SHP77 (cell line): Measurements from ENCODE around the gene TBCK.
A peak's percentile ranks its signal among the peaks of the same experiment; 100 is the strongest.
"Not testable (repeated sequence)": the region's sequence is repeated elsewhere in the genome, so short reads cannot be mapped to it uniquely, and the experiment has no call there.

Experiments
- DNase-seq, 2 experiments: peaks; one replicate each; lab custom pipeline; 2025; lab: John Stamatoyannopoulos, UW

TBCK gene

DNA sequence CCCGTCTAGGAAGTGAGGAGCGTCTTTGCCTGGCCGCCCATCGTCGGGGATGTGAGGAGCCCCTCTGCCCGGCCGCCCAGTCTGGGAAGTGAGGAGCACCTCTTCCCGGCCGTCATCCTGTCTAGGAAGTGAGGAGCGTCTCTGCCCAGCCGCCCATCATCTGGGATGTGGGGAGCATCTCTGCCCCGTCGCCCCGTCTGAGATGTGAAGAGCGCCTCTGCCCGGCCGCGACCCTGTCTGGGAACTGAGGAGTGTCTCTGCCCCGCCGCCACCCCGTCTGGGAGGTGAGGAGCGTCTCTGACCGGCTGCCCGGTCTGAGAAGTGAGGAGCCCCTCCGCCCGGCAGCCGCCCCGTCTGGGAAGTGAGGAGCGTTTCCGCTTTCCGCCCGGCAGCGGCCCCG lies 5.2 kb upstream of the TBCK start:
- not testable (repeated sequence) for DNase-seq

- DNase-seq: no peak
Observed at GRCh38 chr4:106320235-106320634, 4.2 kb upstream of the TBCK start.

- DNase-seq: no peak
Observed at GRCh38 chr4:106318511-106318910, 2.5 kb upstream of the TBCK start.

DNA sequence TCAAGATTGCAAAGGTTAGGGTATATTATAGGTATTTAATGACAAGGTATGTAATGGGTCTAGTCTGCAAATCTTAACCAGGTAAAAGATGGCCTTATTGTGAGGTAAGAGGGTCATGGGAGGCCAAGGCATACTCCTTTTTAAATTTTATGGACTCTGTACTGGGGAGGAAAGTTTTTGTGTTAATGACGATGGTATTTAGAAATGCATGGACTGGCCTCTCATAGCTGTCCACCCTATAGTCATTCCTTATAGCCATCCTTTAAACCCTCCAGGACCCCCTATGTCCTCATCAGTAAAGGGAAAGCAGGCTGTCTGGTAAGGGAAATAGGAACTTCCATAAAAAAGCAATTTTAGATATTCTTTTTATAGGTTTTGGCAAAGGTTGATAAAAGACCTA lies 1.8 kb upstream of the TBCK start:
- no peak for DNase-seq

DNA sequence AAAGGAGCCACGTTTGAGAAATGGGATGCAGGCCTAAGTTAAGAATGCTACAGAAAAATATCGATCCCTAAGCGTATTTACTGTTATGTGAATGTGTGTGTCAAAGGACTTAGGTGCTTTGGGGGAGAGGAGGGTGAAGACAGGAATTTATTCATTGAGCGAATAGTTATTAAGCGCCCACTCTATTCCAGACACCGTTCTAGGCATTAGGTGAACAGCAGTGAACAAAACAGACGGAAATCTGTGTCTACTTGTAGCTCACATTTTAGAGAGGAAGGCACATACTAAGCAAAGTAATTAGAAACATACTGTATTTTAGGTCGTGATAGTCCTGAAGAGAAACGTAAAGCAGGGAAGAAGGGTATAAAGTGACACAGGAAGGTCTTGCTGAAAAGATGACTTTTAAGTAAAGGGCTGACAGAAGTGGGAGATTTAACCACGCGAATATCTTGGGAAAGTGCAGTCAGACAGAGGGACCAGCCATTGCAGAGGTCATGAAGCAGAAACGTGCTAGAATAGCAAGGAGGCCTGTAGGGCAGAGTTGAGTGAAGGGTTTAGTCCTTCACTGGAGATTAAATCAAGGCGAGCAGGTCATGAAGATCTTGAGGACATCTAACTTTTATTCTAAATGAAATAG lies 882 bp upstream of the TBCK start:
- DNase-seq: no peak

GRCh38 chr4:106315476-106315967 lies 487 bp downstream of the TBCK start:
- no peak for DNase-seq

DNA sequence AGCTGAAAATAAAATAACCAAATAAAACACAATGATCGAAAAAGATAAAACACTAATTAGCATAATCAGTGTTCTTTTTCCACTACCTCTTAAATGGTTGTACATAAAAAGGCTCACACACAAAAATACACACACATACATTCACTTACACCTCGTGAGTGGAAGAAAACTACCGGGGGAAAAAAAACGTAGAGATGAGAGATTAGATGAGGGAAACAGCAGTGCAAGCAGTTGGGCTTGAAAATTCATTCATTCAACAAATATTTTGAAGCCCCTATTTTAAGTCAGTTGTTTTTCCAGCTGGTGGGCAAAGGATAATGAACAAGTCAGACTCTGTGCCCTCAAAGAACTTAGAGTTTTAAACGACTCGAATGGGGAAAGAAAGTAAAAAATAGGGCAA lies 1.0 kb downstream of the TBCK start:
- no peak for DNase-seq

DNA sequence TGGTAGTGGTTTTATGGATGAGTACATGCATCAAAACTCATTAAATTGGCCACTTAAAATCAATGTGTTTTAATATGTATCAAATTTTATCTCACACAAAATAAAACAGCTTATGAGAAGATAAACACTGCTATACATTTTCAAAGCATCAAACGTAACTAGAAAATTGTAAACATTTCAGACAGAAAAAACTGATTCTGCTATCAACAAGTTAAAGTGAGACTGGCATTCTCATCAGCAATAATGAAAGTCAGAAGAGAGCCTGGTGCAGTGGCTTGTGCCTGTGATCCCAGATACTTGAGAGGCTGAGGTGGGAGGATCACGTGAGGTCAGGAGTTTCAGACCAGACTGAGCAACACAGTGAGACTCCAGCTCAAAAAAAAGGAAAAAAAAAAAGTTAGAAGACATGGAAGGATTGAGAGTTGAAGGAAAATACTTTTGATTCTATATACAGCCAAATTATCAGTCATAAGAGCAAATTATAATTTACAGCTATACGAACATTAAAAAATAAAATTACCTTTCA lies 2.9 kb downstream of the TBCK start:
- DNase-seq: no peak

GRCh38 chr4:106312377-106312776 lies 3.6 kb downstream of the TBCK start:
- no peak for DNase-seq

GRCh38 chr4:106306561-106306960 lies 9.4 kb downstream of the TBCK start:
- DNase-seq: no peak

GRCh38 chr4:106305435-106306055 lies 10.5 kb downstream of the TBCK start:
- DNase-seq: no peak

DNA sequence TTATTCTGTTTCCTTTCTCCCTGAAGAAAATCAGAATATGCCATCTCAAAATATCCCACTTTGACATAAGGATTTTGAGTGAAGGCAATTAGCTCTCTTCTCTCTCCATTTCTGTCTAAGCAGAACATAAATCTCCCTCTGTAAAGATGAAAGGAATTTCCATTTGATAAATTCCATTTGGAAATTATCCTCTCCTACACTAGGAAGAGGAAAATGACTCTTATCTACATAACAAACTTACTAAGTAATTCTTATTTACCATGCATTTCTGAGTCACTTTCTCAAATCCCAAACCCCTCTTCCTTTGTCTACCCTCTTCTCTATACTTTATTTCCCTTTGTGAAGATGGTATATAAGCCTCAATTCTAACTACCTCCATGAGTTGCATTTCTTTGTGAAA lies 11.4 kb downstream of the TBCK start:
- DNase-seq: no peak

- DNase-seq: no peak
Observed at GRCh38 chr4:106303548-106304281, 12.3 kb downstream of the TBCK start.

GRCh38 chr4:106302062-106302438 lies 14.0 kb downstream of the TBCK start:
- no peak for DNase-seq

DNA sequence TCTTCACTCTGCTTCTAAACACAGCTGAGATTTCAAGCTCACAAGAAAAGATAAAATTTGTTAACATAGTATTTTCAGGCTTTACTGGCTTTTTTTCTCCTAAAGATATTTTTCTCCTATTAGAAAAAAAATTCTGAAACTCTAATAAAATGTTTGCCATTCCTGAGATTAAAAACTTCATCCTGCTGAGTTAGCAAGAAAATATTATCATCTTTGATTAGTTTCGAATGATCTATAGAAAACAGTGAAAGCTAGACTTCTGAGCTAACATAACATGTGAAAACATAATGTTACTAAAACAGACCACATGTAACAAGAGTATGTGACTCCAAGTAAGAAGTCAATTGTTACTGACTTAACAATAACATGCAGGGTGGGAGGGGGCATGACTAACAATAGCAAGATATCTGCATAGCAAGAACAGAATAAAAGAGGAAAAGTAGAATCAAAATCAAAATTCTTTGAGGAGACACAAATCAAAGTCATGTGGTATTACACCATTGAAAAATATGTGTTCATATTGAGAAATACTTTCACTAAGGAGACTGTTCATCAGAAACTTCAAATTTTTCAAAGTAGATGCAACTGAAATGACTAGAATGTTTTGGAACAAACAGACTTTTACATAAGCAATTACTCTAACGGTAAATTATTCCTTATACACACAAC lies 14.5 kb downstream of the TBCK start:
- no peak for DNase-seq

- DNase-seq: no peak
Observed at GRCh38 chr4:106299977-106300376, 16.0 kb downstream of the TBCK start.

DNA sequence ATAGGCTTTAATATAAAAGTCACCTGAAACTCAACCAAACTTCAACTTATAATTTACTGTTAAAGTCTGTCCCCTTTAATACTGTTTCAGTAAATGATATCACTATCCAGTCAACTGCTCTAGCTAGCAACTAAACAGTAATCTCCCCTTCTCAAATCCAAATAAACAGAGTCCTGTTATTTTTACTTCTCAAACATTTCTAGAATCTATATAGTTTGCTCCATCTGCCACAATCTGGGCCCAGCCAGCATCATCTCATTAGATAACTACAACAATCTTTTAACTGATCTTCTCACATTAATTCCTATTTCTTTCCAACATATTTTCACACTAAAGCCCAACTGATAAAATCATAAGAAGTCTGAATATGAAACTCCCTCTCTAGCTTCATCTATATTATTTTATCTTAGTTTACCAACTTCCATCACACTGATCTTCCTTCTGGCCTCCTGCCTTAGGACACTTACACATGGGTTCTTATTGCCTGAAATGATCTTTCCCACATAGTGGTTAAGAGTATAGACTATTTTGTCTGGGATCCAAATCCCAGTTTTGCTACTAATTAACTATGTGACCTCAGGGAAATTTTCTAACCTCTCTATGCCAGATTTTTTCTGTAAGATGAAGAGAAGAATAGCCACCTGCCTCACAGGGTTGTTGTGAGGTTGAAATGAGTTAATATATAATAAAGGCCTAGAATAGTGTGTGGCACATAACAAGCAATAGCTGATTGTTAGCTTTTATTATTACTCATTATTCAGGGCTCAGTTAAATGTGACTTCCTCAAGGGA lies 18.6 kb downstream of the TBCK start:
- DNase-seq: no peak

GRCh38 chr4:106294062-106294461 lies 21.9 kb downstream of the TBCK start:
- DNase-seq: no peak

- DNase-seq: no peak
Observed at GRCh38 chr4:106291678-106292077, 24.3 kb downstream of the TBCK start.

DNA sequence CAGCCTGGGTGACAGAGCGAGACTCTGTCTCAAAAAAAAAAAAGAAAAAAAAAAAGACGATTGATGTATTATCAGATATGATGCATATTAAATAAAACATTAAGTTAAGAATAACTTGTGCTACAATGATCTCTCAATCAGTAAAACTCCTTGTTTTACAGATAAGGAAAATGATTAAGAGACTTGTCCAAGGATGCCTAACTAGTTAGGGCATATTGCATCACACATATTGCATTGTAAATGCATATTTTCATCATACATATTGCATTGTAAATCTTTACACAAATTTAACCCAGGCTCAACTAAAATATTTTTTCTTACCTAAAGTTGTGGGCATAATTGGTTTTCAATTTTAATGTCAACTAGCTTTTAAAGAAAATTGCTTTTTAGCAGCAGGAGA lies 26.3 kb downstream of the TBCK start:
- DNase-seq: no peak

GRCh38 chr4:106287353-106287969 lies 28.5 kb downstream of the TBCK start:
- DNase-seq: peak in 1 of 2 experiments; percentile 1
